Activated effector memory CD4-positive, alpha-beta T cell treated with anti-CD3 and anti-CD28 coated beads, Interleukin-2, amount 50 U/mL, for 16 hours (primary cell): ENCODE results near the gene UBE2S.
"Not testable (repeated sequence)": the region's sequence is repeated elsewhere in the genome, so short reads cannot be mapped to it uniquely, and the experiment has no call there.

Experiments used
- DNase-seq: peaks from one replicate; pipeline ENCODE4 v3.0.0-alpha.2; 2020

UBE2S gene

GRCh38 chr19:55439052-55439451 lies 31.5 kb upstream of the UBE2S start:
- no peak for DNase-seq

DNA sequence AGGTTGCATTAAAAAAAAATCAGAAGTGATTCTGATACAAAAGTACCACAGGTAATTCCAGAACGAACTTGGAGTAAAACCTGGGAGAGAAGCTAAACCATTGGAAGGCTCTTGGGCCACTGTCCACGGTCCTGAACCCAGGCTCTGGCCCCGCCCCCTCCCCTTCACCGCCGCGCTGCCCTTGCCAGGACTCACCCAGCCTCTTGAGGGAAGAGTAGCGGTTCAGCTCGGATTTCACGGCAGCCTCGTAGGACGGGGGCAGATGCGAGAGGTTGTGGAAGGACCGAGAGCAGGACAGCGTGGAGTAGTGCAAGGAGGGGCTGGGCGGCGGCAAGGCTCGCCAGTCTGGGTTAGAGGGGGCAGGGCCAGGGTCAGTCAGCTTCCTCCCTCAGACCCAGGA lies 29.8 kb upstream of the UBE2S start:
- DNase-seq: no peak

DNA sequence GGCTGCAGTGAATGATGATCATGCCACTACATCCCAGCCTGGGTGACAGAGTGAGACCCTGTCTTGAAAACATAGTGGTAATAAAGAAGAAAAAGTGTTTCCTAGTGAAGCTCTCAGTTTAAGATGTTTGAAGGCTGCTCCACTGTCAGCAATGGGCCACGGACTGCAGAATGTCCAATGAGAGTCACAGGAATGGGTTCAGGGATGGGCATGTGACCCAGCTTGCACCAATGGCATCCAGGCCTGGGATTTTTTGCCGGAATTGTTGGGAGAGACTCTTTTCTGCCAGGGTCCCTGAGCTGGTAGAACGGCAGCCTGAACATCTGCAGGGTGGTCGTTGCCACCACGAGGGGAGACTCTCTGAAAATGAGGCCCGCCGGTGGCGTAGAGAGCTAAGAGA lies 29.3 kb upstream of the UBE2S start:
- DNase-seq: no peak

DNA sequence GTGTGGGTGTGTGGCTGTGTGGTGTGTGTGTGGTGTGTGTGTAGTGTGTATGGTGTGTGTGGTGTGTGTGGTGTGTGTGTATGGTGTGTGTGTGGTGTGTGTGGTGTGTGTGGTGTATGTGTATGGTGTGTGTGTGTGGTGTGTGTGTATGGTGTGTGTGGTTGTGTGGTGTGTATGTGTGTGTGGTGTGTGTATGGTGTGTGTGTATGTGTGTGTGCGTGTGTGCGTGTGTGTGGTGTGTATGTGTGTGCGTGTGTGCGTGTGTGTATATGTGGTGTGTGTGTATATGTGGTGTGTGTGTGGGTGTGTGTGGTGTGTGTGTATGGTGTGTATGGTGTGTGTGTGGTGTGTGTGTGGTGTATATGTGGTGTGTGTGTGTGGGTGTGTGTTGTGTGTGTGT lies 27.4 kb upstream of the UBE2S start:
- DNase-seq: no peak

DNA sequence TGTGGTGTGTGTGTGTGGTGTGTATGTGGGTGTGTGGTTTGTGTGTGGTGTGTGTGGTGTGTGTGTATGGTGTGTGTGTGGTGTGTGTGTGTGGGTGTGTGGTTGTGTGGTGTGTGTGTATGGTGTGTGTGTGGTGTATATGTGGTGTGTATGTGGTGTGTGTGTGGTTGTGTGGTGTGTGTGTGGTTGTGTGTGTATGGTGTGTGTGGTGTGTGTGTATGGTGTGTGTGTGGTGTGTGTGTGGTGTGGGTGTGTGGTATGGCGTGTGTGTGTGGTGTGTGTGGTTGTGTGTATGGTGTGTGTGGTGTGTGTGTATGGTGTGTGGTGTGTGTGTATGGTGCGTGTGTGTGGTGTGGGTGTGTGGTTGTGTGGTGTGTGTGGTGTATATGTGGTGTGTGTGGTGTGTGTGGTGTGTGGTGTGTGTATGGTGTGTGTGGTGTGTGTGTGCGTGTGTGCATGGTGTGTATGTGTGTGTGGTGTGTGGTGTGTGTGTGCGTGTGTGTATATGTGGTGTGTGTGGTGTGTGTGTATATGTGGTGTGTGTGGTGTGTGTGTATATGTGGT lies 26.9 kb upstream of the UBE2S start:
- DNase-seq: no peak

GRCh38 chr19:55433292-55433691 lies 25.7 kb upstream of the UBE2S start:
- no peak for DNase-seq

DNA sequence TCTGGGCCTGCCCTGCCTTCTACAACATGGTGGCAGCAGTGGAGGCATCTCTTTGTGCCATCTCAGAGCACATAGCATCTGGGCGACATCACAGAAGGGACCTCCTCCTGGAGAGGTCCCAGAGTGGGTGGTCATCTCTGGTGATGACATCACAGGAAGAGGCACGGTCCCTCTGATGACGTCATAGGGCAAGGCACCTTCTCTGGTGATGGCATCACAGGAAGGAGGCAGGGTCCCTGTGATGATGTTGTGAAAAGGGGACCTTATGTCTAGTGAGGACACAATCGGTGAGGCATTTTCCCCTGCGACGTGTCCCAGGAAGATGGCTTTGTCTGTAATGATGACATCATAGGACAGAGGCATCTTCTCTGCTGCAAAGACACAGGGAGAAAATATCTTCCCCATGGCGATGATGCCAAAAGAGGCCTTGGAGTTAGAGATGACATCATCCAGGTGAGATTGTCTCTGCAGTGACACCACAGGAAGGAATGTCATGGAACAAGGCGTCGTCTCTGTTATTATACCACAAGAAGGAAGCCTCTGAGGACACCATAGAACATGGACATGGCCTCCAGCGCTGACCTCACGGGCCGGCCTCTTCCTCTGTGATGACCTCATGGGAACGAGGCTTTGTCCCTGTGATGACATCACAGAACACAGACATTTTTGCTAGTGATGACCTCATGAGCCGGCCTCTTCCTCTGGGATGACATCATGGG lies 24.8 kb upstream of the UBE2S start:
- DNase-seq: no peak

- no peak for DNase-seq
Measured at GRCh38 chr19:55431183-55431582, 23.6 kb upstream of the UBE2S start.

DNA sequence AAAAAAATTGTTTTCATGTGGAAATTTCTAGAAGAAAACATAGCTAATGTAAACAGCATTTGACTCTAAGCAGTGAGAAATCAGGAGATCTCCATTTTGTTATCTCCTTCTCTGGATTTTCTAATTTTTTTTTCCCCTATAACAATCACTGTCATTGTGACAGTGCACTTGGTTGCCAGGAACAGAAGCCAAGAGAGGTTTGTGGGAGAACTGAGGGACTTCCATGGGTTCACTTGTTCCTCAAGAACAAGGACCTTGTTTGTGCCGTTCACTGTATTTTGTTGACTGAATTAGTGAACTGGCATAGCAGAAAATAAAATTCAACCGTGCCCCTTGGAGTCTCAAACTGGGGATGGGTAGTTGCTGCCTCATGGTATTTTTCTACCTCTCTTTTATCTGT lies 18.5 kb upstream of the UBE2S start:
- no peak for DNase-seq

- DNase-seq: no peak
Measured at GRCh38 chr19:55424518-55424917, 16.9 kb upstream of the UBE2S start.

DNA sequence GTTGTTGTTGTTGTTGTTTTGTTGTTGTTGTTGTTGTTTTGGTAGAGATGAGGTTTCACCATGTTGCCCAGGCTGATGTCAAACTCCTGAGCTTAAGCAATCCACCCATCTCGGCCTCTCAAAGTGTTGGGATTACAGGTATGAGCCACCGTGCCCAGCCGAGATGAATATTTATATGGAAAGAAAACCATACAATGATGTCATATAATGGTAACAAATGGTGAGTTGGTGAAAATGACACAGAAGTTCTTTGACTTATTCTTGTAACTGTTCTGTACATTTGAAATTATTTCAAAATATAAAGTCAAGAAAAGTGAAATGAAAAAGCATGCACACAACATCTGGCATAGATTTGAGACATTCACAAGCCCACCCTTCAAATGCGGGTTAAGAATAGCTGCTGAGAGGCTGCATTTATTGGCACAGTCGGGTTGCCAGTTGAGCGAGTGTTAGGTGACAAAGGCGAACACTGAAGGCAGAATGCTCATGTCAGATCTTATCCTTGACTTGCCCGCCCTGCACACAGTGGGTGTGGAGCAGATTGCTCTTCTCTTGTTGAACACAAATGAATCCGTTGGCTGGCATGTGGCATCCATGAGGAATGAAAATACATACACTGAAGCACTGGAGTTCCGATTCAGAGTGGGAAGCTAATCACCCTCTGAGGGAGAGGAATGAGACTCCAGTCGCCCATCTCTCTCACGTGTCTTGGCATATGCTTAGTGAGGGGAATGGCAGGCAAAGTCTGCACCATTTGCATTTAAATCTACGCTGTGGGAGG lies 15.8 kb upstream of the UBE2S start:
- DNase-seq: no peak

GRCh38 chr19:55421281-55421680 lies 13.7 kb upstream of the UBE2S start:
- DNase-seq: not testable (repeated sequence)

DNA sequence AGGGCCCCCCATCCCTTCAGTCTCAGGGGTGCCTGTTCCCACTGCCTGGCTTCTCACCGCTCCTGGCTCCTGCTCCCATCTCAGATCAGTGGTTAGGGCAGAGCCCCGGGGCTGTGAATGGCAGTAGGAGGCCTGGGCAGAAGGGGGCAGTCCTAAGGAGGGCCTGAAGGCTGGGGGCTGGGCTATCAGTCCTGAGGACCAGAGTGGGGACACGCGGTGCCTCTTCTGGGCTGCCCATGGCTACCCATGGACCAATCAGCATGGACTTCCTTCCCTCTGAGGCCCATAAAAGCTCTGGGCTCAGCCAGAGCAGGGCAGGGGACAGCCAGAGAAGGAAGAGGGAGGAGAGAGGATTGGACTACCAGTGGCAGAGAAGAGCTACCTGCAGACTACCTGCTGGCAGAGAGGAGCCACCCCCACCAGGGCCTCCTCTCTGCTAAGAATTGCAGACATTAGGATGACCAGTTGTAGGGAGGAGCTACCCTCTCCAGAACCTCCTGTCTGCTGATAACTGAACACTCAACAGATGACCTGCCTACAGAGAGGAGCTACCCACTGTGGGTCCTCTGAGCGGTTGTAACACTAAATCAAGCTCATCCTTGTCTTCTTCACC lies 12.1 kb upstream of the UBE2S start:
- no peak for DNase-seq

- DNase-seq: no peak
Measured at GRCh38 chr19:55419103-55419502, 11.5 kb upstream of the UBE2S start.

DNA sequence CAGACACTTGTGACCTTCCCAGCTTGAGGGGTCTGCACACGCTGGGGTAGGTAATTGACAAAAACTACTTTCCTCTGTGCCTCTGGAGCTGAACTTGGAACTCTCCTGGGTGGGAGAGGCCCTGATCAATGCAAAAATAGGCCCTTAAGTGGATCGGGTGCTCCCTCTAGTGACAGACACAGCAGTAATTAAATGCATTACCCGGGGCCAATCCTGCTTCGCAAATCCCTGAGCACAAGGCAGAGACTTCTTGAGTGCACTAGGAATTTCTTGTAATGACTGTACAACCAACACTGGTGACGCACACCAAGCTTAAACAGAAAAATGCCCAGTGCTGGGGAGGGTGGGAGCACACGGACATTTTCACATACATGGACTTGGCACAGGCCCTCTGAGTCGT lies 10.6 kb upstream of the UBE2S start:
- DNase-seq: peak; percentile 73

- no peak for DNase-seq
Measured at GRCh38 chr19:55410168-55410567, 2.6 kb upstream of the UBE2S start.

DNA sequence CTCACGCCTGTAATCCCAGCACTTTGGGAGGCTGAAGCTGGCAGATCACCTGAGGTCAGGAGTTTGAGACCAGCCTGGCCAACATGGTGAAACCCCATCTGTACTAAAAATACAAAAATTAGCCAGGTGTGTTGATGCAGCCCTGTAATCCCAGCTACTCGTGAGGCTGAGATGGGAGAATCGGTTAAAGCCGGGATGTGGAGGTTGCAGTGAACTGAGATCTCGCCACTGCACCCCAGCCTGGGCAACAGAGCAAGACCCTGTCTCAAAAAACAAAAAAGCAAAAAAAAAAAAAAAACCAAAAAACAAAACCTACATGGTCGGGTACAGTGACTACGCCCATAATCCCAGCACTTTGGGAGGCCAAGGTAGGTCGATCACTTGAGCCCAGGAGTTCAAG lies 1.6 kb upstream of the UBE2S start:
- not testable (repeated sequence) for DNase-seq

DNA sequence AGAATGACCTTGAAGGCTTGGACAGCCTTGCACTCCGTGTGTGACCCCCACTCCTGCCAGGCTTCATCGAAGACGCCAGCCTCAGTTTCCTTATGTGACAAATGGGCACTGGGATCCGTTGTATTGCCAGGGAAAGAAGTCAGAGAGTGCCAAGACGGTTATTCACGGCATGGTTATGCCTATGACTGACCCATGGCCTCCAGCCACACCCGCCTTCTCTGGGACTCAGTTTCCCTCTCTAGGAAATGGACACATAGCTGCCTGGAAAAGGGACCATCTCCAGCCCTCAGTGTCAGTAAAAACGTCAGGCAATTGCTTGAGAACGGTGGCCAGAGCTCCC lies 915 bp upstream of the UBE2S start:
- no peak for DNase-seq

DNA sequence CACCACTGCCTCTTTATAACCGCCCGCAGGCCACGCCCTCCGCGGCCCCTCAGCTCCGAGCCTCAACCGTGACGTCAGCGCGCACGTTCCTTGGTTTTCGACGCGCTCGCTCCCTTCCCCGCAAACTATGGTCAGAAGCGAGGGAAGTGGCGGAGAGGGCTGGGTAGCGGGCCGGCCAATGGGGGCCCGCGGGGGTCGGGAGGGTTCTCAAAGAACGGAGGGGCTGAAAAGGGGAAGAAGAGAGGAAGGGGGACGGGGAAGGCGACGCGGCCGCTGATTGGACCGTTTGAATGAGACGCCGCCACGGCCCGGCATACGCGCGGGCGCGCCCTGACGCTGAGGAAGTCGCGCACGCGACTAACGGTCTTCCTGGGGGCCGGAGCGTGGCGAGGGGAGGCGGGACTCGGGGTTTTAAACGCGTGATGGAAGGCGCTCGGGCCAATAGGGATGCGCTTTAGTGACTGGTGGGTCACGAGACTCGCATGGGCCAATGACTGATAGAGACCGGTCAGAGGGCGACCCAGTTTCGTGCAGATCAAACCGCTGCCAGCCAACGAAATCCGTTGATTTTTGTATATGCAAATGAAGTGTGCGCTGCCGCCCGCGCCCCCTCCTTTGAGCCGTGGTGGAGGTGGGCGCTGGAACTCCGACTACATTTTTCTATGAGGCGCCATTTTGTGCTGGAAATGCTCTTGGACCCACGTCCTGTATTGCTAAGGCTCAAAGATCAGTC lies 378 bp upstream of the UBE2S start:
- DNase-seq: peak; percentile 99

GRCh38 chr19:55406826-55407549 lies 600 bp downstream of the UBE2S start:
- peak; percentile 80 for DNase-seq

GRCh38 chr19:55406091-55406825 lies 1.3 kb downstream of the UBE2S start:
- no peak for DNase-seq

DNA sequence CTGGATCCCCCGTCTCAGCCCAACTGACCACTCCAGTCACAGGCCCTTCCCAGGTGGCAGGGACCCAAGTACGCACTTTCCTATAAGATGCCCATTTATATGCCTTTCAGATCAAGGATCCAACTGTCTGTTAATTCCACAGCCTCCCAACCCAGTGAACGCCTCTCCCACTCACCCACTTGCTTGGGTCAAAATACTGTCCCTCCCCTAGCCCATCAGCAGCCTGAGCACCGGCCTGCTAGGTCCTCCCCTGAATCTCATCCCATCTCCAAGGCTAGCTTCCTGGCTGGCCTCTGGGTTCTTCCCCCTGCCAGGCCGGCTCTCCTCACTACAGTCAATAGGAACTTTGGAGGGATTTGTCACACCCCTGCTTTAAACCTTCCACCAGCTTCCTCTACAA lies 1.9 kb downstream of the UBE2S start:
- DNase-seq: no peak
